Measurements from ENCODE around the gene INO80B.
A peak's percentile ranks its signal among the peaks of the same experiment; 100 is the strongest.
"Not testable (repeated sequence)": the region's sequence is repeated elsewhere in the genome, so short reads cannot be mapped to it uniquely, and the experiment has no call there.

INO80B gene

GRCh38 chr2:74454654-74455511 lies at the start of gene INO80B:
Gene INO80B (plus strand): TSS chr2:74455087. CDS start chr2:74455117, 30 bp downstream.
- DNase-seq = peak; percentile 62

- no peak for DNase-seq
Measured at GRCh38 chr2:74406035-74406434, 48.9 kb upstream of the INO80B start.

GRCh38 chr2:74407682-74408081 lies 47.2 kb upstream of the INO80B start:
- DNase-seq = no peak

- DNase-seq = no peak
Measured at GRCh38 chr2:74413001-74413698, 41.7 kb upstream of the INO80B start.

- DNase-seq = no peak
Measured at GRCh38 chr2:74414441-74414840, 40.4 kb upstream of the INO80B start.

DNA sequence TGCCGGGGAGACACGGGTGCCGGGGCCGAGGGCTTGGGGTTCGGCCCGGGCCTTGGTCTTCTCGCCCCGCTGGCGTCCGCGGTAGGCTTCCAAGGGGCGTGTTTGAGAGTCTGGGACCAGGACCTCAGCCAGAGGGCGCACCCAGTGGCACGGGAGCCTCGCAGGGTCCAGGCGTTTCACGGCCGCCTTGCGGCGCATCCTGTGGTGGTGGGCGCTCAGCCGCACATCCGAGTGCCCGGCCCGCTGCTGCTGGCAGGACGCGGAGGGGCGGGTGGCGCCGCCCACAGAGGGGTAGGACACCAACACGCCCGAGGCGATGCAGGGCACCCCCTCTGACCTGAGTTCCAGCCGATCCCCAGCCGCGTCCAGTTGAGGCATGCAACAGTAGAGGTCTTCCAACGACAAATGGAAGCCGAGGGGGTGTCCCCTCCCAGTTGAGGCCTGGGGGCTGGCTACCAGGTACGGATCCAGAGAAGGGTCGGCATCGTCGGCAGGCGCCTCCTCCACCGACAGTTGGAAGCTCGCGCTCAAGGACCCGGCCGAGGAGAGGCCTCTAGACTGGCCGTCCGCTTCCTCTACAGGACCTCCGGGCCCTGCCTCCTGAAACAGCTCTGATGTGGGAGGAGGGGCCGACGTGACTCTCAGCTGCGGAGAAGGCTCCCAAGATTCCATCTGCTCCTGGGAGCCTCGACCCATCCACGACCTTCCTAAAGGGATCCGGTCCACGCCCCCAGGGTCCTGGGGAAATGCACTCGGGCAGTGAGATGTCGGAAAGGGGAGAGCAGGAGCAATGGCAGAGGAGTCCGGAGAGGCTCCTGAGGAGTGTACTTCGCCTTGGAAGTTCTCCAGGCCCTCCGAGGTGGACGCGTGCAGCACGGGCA lies 39.8 kb upstream of the INO80B start:
- no peak for DNase-seq

DNA sequence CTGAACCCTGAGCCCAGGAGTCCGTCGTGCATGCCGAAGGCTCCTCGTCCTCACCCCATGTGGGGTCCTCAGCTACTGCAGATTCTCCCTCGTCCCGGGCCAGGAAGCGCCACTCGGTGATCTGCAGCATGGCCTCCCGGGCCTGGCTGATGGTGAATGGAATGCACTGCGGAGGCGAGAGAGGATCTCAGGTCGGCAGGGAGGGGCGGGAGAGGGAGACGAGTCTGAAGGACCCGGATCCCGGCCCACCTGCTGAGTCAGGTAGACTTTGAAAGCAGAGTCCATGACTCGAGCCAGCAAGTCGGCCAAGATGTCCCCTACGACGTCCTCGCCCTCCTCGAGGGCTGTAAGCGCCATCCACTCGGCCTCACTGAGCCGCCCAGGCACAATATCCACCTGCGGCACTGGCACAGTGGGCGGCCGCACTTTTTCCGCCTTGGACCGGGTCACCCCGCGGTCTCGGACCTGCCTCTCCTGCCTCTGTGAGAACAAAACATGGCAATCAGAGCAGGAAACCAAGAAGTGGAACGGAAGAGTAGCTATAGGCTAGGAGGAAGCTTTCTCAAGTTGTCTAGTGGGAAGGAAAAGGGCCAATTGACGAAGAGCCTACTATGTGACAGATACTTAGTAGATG lies 39.0 kb upstream of the INO80B start:
- DNase-seq = no peak

DNA sequence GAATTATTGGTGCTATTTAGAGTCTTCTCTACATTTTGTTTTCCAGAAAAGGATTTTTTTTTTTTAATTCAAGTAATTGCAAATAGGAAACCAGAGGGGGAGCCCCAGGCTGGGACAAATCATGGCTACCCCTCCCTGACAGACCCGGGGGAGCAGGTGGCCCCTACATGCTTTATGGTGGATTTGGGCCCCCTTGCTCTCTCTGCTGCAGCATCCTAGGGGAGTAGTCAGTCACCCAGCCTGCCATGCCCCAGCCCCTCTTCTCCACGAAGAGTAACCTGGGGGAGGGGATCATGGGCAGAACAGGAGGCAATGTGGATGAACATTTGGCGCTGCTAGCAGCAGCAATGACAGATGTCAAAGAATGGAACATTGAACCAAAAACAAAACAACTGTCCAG lies 38.1 kb upstream of the INO80B start:
- DNase-seq = no peak

GRCh38 chr2:74417197-74417596 lies 37.7 kb upstream of the INO80B start:
- no peak for DNase-seq

DNA sequence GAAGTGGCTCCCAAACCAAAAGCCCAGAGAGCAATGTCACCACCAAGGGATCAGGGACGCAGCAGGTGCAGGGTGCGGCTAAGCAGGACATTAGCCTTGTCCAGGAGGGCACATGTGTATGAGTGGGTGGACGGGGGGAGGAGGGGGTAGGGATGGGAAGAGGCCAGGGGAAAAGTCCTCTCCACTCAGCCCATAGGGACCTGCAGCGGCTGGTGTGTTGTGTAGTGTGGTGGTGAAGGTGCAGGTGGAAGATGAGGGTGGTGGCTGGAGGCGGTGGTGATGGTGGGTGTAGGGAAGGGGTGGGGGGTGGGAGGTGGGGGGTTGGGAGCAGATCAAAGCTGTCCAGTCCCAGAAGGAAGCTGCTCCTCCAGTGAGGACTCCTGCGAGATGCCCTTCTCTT lies 37.1 kb upstream of the INO80B start:
- DNase-seq = no peak

DNA sequence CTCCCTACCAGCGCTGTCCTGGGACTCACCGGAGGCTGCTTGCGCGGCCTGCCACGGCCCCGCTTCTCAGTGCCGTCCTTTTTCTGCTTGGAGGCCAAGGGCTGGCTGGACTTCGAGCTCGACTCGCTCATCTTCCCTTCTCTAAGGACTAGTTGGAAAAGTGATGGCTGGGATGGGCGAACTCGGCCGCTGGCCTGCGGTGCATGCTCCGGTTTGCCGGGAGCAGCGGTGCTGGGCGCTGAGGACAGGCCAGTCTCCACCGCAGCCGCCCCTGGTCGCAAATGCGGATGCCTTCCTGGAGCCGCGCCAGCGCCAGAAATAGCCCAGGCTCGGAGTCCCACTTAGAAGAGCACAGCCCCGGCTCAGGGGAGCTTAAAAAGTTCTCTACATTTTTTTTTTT lies 36.6 kb upstream of the INO80B start:
- no peak for DNase-seq

DNA sequence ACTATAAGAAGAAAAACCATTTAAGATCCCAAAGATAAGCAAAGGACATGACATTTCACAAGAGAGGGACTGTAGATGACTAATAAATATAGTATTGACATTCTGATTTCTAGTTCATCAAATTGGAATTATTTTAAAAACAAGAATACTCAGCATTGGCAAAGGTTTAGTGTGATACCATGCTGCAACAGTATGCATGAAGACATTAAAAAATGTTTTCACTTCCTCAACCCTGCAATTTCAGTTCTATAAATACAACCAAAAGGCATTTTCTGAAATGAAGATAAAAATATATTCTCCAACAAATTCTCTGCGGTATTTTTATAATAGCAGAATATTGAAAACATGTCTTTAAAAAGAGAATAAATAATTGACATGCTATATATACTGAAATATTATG lies 35.5 kb upstream of the INO80B start:
- no peak for DNase-seq

DNA sequence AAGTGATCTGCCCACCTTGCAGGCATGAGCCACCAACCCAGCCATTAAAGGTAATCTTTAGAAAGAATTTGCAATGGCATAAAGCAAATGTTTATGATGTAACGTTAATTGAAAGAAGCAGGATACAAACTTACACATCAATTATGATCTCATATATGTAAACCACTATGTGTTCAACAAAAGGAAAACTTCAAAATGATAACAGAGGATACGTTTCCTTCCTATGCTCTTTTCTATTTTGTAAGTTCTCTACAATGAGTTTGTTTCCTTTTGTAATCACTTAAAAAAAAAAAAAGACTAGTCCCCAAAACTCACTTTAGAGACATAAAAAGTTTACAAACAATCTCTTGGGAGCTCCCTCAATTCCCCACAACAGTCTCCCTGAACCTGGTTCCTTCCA lies 34.9 kb upstream of the INO80B start:
- no peak for DNase-seq

GRCh38 chr2:74420443-74421103 lies 34.3 kb upstream of the INO80B start:
- not testable (repeated sequence) for DNase-seq

DNA sequence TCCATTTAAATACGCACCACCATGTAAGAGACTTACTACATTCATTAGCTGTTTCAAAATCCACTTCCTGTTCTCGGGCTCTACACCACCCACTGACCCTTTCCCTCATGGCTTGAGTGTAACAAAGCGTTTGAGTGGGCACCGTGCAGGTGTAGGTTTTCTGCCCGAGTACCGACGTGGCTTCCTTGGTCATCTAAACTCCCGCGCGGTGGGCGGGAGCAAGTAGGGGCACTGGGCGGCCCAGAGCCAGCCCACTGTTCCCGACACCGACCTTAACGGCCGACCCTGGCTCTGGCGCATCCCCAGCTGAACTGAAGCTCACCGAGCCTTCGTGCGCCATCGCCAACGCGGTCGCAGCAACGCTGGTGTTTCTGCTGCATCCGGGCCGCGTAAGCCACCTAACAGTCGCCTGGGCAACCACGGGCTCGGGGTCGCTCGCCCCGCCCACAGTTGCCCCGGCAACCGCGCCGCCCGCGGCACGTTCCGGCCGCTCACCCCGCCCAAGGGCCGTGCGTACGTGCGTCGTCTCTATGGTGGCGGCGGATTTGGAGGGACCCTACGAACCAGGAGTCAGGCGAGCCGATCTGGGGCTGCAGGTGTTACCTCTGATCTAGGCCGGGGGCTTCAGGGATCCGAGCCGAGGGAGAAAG lies 33.5 kb upstream of the INO80B start, which contains the start of the genes C2orf81 and WDR54:
TSS of gene C2orf81 (minus strand) at position 399 of the 650 bp plus-strand sequence. CDS start at position 340, 59 bp downstream.
TSS of gene WDR54 (plus strand) at position 510 of the 650 bp plus-strand sequence. CDS start 424 bp downstream, outside the sequence.
- peak; percentile 50 for DNase-seq

GRCh38 chr2:74423231-74424095 lies 31.4 kb upstream of the INO80B start:
- no peak for DNase-seq

DNA sequence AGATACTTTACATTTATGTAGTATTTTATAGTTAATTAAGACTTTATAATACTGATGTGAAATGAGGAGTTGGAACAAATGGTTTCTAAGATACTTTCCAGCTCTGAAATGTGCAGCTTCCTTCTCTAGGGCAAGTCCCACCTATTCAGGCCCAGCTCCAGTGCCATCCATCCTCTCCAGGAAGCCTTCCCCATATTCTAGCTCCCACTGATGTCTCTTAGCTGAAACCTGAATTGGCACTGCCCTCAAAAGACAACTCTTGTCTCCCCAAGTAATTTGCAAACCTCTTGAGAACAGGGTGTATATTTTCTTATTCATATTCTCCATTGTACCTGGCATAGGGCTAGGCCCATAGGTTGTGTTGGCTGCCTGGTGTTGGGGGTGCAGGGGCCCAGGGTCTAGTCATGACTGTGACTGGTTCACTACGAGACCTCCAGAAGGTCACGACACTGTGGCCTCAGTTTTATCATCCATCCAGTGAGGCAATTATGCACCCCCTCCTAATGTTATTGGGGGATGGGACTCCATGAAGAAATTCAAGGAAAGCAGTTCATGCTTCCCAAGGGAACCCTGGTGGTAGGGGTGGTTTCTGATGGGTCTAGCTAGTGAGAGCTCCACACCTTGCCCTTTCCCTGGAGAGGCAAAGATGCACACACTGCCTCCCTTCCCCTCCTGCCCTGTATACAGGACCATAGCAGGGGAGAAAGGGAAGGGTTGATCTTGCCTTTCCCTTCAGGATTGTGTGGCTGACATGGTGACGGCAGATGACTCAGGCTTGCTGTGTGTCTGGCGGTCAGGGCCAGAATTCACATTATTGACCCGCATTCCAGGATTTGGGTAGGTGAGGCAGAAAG lies 30.5 kb upstream of the INO80B start:
- DNase-seq = no peak

DNA sequence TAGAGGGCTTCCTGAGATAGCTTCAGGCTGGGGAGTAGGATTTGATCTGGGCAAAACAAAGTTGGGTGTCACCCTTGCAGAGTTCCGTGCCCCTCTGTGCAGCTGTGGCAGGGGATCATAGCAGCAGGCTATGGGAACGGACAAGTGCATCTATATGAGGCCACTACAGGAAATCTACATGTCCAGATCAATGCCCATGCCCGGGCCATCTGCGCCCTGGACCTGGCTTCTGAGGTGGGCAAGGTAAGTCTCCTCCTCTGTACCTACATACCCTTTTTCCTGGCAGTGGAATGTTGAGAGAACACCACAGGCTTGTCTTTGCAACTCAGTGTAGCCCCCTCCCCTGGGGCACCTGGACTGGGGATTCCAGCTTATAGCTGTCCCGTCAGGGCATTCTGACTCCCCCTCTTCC lies 29.9 kb upstream of the INO80B start:
- DNase-seq = no peak

GRCh38 chr2:74425523-74425922 lies 29.4 kb upstream of the INO80B start:
- no peak for DNase-seq

All from NCI-H187 treated with DMSO at 0.1 percent for 48 hours (cell line).